ENCODE data around the gene AGR2. TPM values are rescaled to one million over a fixed set of nuclear protein-coding genes. Genes with fewer than 3 reads are reported as not detected.
A peak's percentile ranks its signal among the peaks of the same experiment; 100 is the strongest.
"Not testable (repeated sequence)": the region's sequence is repeated elsewhere in the genome, so short reads cannot be mapped to it uniquely, and the experiment has no call there.

The AGR2 gene
- total RNA-seq, 4 donors from 2014 or later = not detected

- Histone ChIP-seq H3K9me3 (peaks cover 0 to 5% (median 0%) of the 10 kb centered on the region in 4 donors), H3K27me3 (no peaks in the 10 kb centered on the region), H3K27ac (no peak overlapping the region), H3K4me1 (no peaks in the 10 kb centered on the region), H3K4me3 (no peak overlapping the region), H3K36me3 (no peaks in the 10 kb centered on the region)
- TF ChIP-seq EP300 (IDR thresholded peaks at IDR 0.05) (no peak), CTCF (IDR thresholded peaks at IDR 0.05) (no peak), POLR2A (IDR thresholded peaks at IDR 0.05) (no peak)
- no peak for DNase-seq (ENCODE audit: low spot score in 2 of 2)
- WGBS, 2 donors = 63 to 70% methylated on average over 6 of the region's 6 CpGs
Measured at GRCh38 chr7:16770657-16771329, 34.0 kb downstream of the AGR2 start.

- not testable (repeated sequence) for H3K4me3 ChIP-seq; H3K27me3 ChIP-seq; DNase-seq (ENCODE audit: low spot score in 2 of 2); H3K9me3 ChIP-seq; H3K4me1 ChIP-seq; H3K27ac ChIP-seq; H3K36me3 ChIP-seq
- WGBS, 2 donors = 96 to 100% methylated on average over 3 of the region's 3 CpGs
Measured at GRCh38 chr7:16769994-16770393, 34.8 kb downstream of the AGR2 start.

GRCh38 chr7:16765436-16765859 is 39.4 kb downstream of the AGR2 start:
- WGBS, 2 donors = 64 to 84% methylated on average over 2 of the region's 2 CpGs
- H3K4me1 ChIP-seq = no peaks in the 10 kb centered on the region
- H3K27ac ChIP-seq = peak overlapping the region in 1 of 4 donors; percentile 16
- H3K36me3 ChIP-seq = no peaks in the 10 kb centered on the region
- H3K4me3 ChIP-seq = no peak overlapping the region
- H3K27me3 ChIP-seq = no peaks in the 10 kb centered on the region
- no peak for DNase-seq (ENCODE audit: low spot score in 2 of 2)
- peaks cover 0 to 5% (median 0%) of the 10 kb centered on the region in 4 donors for H3K9me3 ChIP-seq
- TF ChIP-seq POLR2A (IDR thresholded peaks at IDR 0.05) = no peak
- no peak for TF ChIP-seq EP300 (IDR thresholded peaks at IDR 0.05)
- no peak for TF ChIP-seq CTCF (IDR thresholded peaks at IDR 0.05)

- no peaks in the 10 kb centered on the region for H3K4me1 ChIP-seq
- no peak for DNase-seq (ENCODE audit: low spot score in 2 of 2)
- WGBS, 2 donors = 91 to 92% methylated on average over 3 of the region's 3 CpGs
- no peak overlapping the region for H3K4me3 ChIP-seq
- TF ChIP-seq CTCF (IDR thresholded peaks at IDR 0.05) = no peak
- TF ChIP-seq EP300 (IDR thresholded peaks at IDR 0.05) = no peak
- no peak for TF ChIP-seq POLR2A (IDR thresholded peaks at IDR 0.05)
- no peaks in the 10 kb centered on the region for H3K36me3 ChIP-seq
- H3K27me3 ChIP-seq = no peaks in the 10 kb centered on the region
- peak overlapping the region in 2 of 4 donors; percentile 16 to 20 for H3K27ac ChIP-seq
- peaks cover 0 to 5% (median 0%) of the 10 kb centered on the region in 4 donors for H3K9me3 ChIP-seq
Measured at GRCh38 chr7:16764942-16765341, 39.9 kb downstream of the AGR2 start.

- no peaks in the 10 kb centered on the region for H3K27me3 ChIP-seq
- no peak overlapping the region for H3K4me3 ChIP-seq
- DNase-seq (ENCODE audit: low spot score in 2 of 2) = no peak
- WGBS, 2 donors = 87% methylated on average over 4 of the region's 4 CpGs
- H3K9me3 ChIP-seq = no peaks in the 10 kb centered on the region
- TF ChIP-seq EP300 (IDR thresholded peaks at IDR 0.05) = no peak
- no peak for TF ChIP-seq POLR2A (IDR thresholded peaks at IDR 0.05)
- no peak for TF ChIP-seq CTCF (IDR thresholded peaks at IDR 0.05)
- no peak overlapping the region for H3K27ac ChIP-seq
- H3K4me1 ChIP-seq = no peaks in the 10 kb centered on the region
- H3K36me3 ChIP-seq = no peaks in the 10 kb centered on the region
Measured at GRCh38 chr7:16762177-16762576, 42.6 kb downstream of the AGR2 start.

Data from tibial nerve (tissue), 4 donors.